CD4-positive, alpha-beta T cell treated with Interleukin-4 for 4 hours (primary cell): ENCODE data around the gene ACOT8.
"Not testable (repeated sequence)": the region's sequence is repeated elsewhere in the genome, so short reads cannot be mapped to it uniquely, and the experiment has no call there.

Experiments used
- DNase-seq: peaks from one replicate; pipeline ENCODE4 v3.0.0-alpha.2; 2020

ACOT8 gene

DNA sequence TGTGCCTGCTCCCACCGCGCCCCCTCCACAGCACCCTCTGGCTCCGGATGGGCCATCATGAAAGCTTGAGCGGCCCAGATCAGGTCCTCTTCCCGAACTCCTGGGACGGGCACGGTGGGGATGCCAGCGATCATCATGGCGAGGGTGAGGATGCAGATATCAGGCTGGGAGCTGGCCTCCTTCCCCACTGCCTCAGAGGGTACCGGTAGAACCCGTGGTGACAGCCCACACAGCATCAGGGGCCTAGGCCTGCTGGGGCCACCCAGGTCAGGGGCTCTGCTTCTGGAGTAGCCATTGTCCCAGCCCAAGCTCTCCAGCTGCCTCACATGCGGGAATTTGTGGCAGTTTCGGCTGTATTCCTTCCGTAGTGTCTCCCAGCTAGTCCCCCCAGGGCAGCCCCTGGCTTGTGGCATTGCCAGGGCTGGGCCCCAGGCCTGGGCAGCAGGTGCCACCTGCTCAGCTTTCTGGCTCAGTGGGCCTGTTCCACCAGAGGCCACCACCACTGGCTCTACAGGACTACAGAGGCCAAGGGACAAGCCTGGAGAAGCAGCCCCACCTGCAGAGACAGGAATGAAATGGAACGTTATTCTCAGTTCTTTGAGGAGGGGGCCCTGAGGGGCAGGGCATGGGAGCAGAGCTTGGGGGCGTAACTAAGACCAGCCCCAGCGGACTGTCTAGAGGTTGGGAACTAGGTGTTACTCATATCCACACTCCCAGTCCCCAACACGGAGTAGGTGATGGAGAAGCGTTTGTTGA, 29.6 kb upstream of the ACOT8 start:
- no peak for DNase-seq

- DNase-seq, result no peak
Measured at GRCh38 chr20:45883100-45883469, 25.9 kb upstream of the ACOT8 start.

DNA sequence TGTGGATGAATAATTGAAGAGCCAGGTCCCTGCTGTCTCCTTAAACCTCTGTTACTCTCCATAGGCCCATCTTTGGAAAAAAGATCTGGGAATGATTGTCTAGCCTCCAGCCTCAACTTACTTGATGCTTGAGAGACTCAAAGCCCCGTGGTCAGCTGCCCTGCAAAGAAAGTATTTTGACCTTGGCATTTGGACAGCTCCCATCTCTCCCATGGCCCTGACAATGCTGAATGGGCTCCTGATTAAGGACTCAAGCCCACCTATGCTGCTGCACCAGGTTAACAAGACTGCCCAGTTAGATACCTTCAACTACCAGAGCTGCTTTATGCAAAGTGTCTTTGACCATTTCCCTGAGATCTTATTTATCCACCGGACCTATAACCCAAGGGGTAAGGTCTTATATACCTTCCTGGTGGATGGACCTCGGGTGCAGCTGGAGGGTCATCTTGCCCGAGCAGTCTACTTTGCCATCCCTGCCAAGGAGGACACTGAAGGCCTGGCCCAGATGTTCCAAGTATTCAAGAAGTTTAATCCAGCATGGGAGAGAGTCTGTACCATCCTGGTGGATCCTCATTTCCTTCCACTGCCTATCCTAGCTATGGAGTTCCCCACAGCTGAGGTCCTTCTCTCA, 25.4 kb upstream of the ACOT8 start:
- no peak for DNase-seq

DNA sequence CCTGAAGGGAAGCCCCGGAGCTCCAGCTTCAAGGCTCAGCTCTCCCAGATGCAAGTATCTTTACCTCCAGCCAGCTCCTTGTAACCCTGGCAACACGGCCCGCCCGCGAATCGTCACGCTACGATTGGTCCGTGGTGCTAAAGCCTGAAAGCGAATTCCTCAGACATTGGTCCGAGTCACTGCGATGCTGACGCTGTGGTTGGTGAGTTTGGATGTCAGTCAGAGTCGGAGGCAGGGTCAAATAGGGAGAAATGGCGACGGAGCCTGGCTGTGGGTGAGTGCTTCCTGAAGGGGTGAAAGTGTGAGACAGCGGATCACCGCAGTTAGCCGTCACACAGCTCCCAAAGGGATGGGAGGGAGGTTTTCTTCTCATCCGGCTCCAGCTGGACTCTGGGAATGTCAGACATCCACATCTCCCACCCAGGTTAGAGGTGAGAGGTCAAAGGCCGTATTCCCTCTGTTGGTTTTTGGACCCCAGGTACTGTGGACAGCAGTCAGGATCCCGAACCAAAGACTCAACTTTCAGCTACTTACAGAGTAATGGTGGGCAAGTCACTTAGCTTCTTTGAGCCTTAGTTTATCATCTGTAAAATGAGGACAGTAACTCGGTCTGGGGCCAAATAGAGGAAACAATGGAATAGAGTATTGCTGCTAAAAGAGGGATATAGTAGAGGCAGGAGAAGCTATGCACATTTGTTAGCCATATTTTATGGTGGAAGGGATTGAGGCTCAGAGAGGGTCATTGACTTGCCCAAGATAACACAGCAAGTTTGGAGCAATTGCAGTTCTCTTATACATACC, 24.0 kb upstream of the ACOT8 start, which contains the start of gene ZSWIM1:
Gene ZSWIM1, plus strand, starts transcription at position 240 of the 801 bp plus-strand sequence. CDS start 1,366 bp downstream, outside the sequence.
- peak; percentile 99 for DNase-seq

DNA sequence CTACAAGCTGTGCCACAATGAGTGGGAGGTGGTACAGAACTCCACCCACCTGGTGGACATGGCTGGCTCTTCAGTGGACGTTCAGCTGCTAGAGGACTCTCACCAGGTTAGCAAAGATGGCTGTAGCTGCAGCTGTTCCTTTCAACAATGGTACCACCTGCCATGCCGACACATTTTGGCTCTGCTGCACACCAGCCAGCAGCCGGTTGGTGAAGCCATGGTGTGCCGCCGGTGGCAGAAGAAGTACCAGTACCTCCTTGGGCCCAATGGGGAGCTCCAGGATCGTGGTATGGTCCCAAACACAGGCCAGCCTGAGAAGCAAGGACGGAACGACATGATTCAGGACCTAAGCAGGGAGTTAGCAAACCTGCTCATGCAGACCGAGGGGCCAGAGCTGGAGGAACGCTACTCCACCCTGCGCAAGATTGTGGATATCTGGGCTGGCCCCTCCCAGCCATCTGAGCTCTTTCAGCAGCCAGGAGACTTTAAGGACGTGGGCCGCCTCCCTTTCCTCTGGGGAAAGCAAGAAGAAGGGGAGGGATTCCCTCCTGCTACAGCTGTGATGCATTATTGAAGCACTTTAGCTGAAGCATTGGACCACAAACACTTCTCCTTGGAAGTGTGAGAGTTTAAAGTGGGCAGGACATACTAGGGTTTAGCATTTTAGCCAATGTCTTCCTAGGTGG, 21.0 kb upstream of the ACOT8 start:
- no peak for DNase-seq

DNA sequence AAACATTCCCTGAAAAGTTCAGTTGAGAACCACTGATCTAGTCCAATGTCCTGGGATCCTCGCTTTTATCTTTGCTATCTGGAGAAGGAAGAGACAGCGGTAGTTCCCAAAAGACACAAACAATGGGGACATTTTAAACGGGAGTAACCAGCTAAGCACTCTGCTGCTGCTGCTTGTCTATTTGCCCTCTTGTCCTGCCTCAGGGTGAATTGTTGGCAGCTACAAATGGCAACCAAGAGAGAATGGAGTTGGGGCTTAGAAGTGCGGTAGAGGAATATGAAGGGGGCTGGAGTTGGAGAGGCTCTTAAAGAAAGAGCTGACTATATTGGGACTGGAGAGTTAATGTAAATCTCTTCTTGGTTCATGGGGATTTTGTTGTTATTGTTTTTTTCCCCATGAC, 17.4 kb upstream of the ACOT8 start:
- DNase-seq, result no peak

GRCh38 chr20:45874104-45874481, 16.9 kb upstream of the ACOT8 start:
- not testable (repeated sequence) for DNase-seq

DNA sequence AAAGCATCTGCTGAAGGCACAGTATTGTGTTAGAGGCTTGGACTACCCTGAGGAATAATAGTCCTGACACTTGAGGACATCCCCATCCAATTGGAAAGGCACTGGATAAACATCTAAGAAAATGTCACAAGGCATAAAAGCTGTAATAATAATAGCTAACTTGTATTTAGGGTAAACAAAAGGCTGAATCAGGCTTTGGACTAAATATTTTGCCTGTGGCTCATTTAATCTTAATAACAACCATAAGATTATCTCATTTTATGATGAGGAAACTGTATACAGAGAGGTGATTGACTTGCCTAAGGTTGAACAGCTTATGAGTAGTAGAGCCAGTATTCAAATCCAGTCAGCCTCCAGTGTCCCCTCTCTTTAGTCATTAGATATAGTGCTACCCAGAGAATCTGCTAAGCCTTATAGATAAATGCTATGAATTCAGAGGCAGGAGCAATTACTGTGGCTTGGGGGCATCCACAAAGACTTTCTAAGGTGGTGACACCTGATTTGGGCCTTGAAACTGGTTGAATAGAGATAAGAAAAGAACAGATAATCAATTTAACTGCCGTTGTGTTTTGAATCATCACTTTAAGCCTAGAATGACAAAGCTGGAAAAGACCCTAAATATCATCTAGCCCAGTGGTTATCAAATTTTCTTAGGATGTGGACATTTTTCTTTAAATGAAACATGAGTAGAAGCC, 16.4 kb upstream of the ACOT8 start:
- no peak for DNase-seq

GRCh38 chr20:45872626-45873025, 15.4 kb upstream of the ACOT8 start:
- no peak for DNase-seq

DNA sequence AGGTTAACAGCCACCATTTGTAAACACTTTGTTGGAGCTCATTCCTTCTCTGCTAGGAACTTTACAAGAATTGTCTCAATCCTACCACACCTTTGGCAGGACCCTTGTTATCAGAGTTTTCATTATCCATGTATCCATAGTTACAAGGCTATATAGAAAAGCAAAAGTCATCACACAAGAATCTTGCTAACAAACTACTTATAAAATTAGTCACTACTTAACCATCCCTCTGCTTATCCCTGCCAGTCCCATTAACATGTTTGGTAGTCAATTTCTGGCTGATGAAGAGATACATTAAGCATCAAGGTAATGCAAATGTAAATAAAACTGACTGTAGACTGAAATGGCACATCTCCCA, 10.6 kb upstream of the ACOT8 start:
- no peak for DNase-seq

- no peak for DNase-seq
Measured at GRCh38 chr20:45867136-45867818, 10.1 kb upstream of the ACOT8 start.

GRCh38 chr20:45866454-45866853, 9.3 kb upstream of the ACOT8 start:
- DNase-seq, result no peak

DNA sequence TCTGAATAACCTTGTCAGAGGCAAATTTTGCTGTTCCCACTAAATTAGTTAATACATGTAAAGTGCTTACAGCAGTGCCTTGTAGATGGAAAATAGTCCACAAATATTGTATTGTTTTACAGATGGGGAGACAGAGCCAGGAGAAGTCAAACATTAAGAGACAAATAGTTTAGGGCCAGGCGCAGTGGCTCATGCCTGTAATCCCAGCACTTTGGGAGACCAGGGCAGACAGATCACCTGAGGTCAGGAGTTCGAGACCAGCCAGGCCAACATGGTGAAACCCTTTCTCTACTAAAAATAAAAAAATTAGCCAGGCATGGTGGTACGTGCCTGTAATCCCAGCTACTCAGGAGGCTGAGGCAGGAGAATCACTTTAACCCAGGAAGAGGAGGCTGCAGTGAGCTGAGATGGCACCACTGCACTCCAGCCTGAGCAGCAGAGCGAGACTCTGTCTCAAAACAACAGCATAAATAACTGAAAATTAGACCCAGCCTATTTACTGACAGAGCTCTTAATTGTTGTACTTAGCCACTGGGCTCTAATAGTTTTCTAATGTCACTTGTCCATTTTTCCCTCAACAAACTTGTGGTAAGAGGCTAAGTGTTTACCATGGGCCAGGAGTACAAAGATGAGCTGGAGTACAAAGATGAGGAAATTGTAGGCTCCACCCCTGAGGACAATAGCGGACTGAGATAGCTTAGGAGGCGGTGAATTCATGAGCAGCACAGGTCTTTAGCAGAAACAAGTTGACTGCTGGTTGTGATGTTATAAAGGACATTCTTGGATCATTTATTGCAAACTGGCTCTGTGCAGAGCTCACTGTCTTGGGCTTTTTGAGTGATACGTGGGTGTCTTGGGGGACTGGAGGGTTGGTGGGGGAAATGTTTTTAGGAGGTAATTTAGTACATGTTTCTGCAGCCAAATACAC, 6.6 kb upstream of the ACOT8 start:
- DNase-seq, result no peak

GRCh38 chr20:45861221-45862075, 4.3 kb upstream of the ACOT8 start:
- no peak for DNase-seq

DNA sequence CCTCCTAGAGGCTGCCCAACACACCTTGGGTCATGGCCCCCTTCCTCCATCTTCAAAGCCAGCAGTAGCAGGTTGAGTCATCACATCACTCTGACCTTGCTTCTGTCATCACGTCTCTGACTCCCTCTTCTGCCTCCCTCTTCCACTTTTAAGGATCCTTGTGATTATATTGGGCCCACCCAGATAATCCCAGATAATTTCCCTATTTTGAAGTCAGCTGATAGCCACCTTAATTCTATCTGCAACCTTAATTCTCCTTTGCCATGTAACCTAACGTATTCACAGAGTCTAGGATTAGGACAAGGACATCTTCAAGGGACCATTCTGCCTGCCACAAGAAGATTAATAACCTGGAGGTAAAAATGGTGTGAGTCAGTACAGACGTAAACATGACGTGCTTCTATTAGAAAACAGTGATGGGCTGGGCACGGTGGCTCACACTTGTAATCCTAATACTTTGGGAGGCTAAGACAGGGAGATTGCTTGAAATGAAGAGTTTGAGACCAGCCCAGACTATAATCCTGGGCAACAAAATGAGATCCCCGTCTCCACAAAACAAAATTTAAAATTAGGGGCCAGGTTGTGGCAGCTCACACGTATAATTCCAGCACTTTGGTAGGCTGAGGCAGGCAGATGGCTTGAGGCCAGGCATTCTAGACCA, 3.5 kb upstream of the ACOT8 start:
- no peak for DNase-seq

- DNase-seq, result no peak
Measured at GRCh38 chr20:45859916-45860315, 2.7 kb upstream of the ACOT8 start.

DNA sequence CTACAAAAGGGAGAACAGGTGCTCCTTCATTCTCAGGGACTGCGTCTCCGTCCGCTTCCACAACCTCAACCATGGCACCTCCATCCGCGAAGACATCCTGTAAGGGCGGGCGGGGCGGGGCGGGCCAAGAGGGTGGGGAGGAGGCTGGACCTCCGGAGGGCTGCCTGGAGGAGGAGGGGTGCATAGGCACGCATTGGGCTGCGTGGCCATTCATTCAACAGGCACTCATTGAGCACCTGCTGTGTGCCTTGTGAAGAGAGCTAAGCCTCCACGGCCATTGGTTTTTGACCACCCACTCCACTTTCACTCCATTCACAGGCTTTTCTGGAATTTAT, 657 bp upstream of the ACOT8 start:
- DNase-seq, result peak; percentile 17

DNA sequence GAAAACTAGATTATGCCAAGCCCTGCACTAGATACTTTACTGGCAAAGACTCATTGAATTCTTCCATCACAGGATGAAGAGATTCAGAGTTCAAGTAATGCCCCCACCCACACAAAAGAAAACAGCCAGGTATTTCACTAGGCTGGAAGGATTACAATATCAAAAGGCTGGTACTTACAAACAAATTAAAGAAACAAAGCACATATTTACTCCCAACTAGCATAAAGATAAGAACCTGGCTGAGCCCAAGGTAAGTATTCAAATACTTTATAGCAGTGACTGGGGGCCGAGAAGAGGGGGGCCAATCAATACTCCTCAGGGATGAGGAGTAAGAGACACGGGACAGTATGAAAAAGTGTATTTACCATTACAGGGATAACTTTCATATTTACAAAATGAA, 3.7 kb downstream of the ACOT8 start:
- no peak for DNase-seq

DNA sequence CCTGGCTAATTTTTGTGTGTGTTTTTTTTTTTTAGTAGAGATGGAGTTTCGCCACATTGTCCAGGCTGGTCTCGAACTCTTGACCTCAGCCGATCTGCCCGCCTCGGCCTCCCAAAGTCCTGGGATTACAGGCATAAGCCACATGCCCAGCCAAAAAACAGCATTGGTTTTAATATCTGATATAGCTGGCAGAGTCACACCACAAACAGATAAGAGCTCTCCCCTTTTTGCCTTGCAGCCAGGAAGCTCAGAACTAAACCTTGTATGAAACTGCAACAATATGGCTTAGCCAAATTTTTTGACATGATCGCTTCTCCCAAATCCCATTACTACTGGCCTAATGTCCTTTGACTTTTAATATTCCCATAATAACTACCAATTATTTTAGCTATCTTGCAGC, 4.9 kb downstream of the ACOT8 start:
- no peak for DNase-seq

DNA sequence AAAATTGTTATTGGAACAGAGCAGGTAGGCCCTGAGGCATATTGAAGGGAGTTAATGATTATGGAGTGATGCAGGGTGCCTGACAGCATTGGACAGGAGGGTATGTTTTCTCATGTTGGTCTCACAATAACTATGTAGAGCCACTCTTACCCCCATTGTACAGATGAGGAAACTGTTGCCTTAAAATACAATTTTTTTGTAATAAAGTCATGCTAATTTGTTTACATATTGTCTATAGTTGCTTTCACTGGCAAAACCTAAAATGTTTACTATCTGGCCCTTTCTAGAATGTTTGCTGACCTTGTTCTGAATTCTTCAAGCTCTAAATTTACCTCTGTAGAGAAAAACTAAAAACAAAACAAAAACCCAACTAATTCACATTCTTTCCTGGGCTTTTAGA, 5.7 kb downstream of the ACOT8 start:
- no peak for DNase-seq
